ENCODE measurements around the gene OR6C76.
"Not testable (repeated sequence)": the region's sequence is repeated elsewhere in the genome, so short reads cannot be mapped to it uniquely, and the experiment has no call there.

- TF ChIP-seq, protein P1, sequence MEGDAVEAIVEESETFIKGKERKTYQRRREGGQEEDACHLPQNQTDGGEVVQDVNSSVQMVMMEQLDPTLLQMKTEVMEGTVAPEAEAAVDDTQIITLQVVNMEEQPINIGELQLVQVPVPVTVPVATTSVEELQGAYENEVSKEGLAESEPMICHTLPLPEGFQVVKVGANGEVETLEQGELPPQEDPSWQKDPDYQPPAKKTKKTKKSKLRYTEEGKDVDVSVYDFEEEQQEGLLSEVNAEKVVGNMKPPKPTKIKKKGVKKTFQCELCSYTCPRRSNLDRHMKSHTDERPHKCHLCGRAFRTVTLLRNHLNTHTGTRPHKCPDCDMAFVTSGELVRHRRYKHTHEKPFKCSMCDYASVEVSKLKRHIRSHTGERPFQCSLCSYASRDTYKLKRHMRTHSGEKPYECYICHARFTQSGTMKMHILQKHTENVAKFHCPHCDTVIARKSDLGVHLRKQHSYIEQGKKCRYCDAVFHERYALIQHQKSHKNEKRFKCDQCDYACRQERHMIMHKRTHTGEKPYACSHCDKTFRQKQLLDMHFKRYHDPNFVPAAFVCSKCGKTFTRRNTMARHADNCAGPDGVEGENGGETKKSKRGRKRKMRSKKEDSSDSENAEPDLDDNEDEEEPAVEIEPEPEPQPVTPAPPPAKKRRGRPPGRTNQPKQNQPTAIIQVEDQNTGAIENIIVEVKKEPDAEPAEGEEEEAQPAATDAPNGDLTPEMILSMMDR (conservative IDR thresholded peaks at IDR 0.05; ENCODE audit: low read depth, low read length) = not testable (repeated sequence)
- not testable (repeated sequence) for TF ChIP-seq SMC3, USF2, RFX5 (IDR thresholded peaks at IDR 0.05; ENCODE audit: low read depth, low read length)
Measured at GRCh38 chr12:55441233-55441632, 15.2 kb downstream of the OR6C76 start.
